ENCODE results near the gene DCTN3. TPM values are rescaled to one million over a fixed set of nuclear protein-coding genes. Genes with fewer than 3 reads are reported as not detected.

The DCTN3 gene
- total and polyA plus RNA-seq, 10 of the 15 experiments (the other 5 are each of a cell fraction or from before 2014, with no cell fraction given) = 19.0 to 120 (median 71.8) TPM

DNA sequence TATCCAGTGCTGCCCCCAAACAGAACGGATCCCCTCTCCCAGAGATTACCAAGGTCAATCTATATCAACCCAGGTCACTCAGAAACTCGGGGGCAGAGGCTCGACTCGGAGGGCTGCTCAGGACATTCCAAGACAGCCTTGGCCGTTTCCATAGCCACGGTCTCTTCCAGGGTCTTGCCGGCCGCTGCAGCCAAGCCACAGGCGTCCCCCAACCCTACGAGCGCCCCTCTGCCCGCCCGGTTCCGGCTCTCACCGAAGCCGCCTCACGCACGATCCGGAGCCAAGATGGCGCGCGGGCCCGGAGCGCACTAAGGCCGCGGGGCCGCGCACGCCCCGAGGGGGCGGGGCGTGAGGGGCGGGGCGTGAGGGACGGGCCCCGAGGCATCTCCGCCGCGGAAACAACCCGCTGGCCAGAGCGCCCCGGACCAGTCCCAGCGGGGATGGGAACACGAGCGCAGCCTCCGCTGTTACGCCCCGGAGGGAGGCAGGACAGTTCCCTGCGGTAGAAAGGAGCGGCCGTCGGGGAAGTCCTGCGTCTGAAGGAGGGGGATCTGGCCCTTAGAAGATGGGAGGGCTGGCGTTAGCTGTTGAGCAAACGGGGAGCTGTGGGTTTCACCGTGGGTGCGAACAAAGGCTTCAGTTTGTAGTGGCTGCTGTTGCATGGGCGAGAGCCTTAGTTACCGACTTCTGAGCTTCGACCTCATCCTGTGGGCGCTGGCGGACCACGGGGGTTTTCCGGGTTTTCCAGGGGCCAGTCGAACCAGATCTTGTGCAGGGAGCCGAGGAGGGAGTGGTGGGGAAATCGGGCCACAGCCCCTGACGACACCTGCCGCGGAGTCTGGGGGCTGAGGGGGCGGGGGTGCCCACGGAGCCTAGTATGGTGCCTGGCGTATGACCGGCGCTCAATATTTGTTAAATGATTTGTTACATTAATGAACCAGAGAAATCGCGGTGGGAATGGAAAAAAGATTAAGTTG is 8.2 kb downstream of the DCTN3 start, which contains the start of gene RPP25L:
RPP25L (minus strand) TSS at position 287 of the 977 bp plus-strand sequence. CDS start 801 bp downstream, outside the sequence.
- Histone ChIP-seq H3K27me3 (replicated peaks in 1 of 2; ENCODE audit: control insufficient read depth in 2 of 2, insufficient read depth in 2 of 2, low read length in 1 of 2) (no peaks in the 10 kb centered on the region), H3K4me3 (peak within 1 kb of the TSS; percentile 81)
- no peak for TF ChIP-seq BMI1 (IDR thresholded peaks at IDR 0.05; ENCODE audit: borderline replicate concordance)
- TF ChIP-seq IRF4 (IDR thresholded peaks at IDR 0.05; ENCODE audit: low read depth, low read length) = no peak
- TF ChIP-seq ATF7 (IDR thresholded peaks at IDR 0.05; ENCODE audit: low read depth) = no peak
- TF ChIP-seq SRF (IDR thresholded peaks at IDR 0.05; ENCODE audit: low read depth in 2 of 2, low read length in 2 of 2) = no peak
- no peak for TF ChIP-seq SIX5 (IDR thresholded peaks at IDR 0.05; ENCODE audit: low read depth, low read length, severe bottlenecking)
- TF ChIP-seq, protein P1, sequence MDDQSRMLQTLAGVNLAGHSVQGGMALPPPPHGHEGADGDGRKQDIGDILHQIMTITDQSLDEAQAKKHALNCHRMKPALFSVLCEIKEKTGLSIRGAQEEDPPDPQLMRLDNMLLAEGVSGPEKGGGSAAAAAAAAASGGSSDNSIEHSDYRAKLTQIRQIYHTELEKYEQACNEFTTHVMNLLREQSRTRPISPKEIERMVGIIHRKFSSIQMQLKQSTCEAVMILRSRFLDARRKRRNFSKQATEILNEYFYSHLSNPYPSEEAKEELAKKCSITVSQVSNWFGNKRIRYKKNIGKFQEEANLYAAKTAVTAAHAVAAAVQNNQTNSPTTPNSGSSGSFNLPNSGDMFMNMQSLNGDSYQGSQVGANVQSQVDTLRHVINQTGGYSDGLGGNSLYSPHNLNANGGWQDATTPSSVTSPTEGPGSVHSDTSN (IDR thresholded peaks at IDR 0.05; ENCODE audit: insufficient replicate concordance, low read depth, low read length) = no peak
- no peak for TF ChIP-seq CBFB (IDR thresholded peaks at IDR 0.05; ENCODE audit: low read depth)
- TF ChIP-seq EZH2 (IDR thresholded peaks at IDR 0.05; ENCODE audit: borderline replicate concordance, control insufficient read depth, low read depth, low read length) = no peak
- TF ChIP-seq, protein P2, sequence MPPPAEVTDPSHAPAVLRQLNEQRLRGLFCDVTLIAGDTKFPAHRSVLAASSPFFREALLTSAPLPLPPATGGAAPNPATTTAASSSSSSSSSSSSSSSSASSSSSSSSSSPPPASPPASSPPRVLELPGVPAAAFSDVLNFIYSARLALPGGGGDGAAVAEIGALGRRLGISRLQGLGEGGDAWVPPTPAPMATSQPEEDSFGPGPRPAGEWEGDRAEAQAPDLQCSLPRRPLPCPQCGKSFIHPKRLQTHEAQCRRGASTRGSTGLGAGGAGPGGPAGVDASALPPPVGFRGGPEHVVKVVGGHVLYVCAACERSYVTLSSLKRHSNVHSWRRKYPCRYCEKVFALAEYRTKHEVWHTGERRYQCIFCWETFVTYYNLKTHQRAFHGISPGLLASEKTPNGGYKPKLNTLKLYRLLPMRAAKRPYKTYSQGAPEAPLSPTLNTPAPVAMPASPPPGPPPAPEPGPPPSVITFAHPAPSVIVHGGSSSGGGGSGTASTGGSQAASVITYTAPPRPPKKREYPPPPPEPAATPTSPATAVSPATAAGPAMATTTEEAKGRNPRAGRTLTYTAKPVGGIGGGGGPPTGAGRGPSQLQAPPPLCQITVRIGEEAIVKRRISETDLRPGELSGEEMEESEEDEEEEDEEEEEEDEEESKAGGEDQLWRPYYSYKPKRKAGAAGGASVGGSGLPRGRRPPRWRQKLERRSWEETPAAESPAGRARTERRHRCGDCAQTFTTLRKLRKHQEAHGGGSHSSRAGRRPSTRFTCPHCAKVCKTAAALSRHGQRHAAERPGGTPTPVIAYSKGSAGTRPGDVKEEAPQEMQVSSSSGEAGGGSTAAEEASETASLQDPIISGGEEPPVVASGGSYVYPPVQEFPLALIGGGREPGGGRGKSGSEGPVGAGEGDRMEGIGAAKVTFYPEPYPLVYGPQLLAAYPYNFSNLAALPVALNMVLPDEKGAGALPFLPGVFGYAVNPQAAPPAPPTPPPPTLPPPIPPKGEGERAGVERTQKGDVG (CRISPR knock-in tag; IDR thresholded peaks at IDR 0.05) = no peak
- TF ChIP-seq NR2C2 (IDR thresholded peaks at IDR 0.05; ENCODE audit: borderline replicate concordance, control insufficient read depth, insufficient read length, low read depth) = no peak
- TF ChIP-seq, protein P3, sequence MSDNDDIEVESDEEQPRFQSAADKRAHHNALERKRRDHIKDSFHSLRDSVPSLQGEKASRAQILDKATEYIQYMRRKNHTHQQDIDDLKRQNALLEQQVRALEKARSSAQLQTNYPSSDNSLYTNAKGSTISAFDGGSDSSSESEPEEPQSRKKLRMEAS (IDR thresholded peaks at IDR 0.05; ENCODE audit: low read depth, low read length) = no peak
- no peak for TF ChIP-seq MTA3 (IDR thresholded peaks at IDR 0.05; ENCODE audit: borderline replicate concordance, low read length)
- TF ChIP-seq BHLHE40 (IDR thresholded peaks at IDR 0.05; ENCODE audit: borderline replicate concordance in 1 of 2, low read depth in 2 of 2, low read length in 1 of 2) = peak; percentile 9 to 77; a peak in 1 of 4 replicates
- TF ChIP-seq ZNF217 (IDR thresholded peaks at IDR 0.05) = no peak
- TF ChIP-seq, protein P4, sequence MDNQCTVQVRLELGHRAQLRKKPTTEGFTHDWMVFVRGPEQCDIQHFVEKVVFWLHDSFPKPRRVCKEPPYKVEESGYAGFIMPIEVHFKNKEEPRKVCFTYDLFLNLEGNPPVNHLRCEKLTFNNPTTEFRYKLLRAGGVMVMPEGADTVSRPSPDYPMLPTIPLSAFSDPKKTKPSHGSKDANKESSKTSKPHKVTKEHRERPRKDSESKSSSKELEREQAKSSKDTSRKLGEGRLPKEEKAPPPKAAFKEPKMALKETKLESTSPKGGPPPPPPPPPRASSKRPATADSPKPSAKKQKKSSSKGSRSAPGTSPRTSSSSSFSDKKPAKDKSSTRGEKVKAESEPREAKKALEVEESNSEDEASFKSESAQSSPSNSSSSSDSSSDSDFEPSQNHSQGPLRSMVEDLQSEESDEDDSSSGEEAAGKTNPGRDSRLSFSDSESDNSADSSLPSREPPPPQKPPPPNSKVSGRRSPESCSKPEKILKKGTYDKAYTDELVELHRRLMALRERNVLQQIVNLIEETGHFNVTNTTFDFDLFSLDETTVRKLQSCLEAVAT (IDR thresholded peaks at IDR 0.05) = no peak

More for the DNA sequence above, 8.2 kb downstream of the DCTN3 start, which contains the start of gene RPP25L:
- Histone ChIP-seq H3K36me3 (ENCODE audit: control insufficient read depth in 2 of 2, insufficient read depth in 2 of 2, low read length in 1 of 2) (peaks cover 0 to 5% of the 10 kb centered on the region in 2 experiments; a peak in 1 of 4 replicates), H3K79me2 (ENCODE audit: control insufficient read depth, insufficient read depth, low read length) (peaks cover 6% of the 10 kb centered on the region), H3K9me3 (replicated peaks; ENCODE audit: control insufficient read depth, insufficient read depth, low read length) (no peaks in the 10 kb centered on the region; the same call in 2 of the 3 replicates), H3K4me1 (ENCODE audit: control insufficient read depth, insufficient read depth, low read length) (peaks cover 6% of the 10 kb centered on the region; the same call in 1 of the 2 replicates), H3K27ac (ENCODE audit: control insufficient read depth, insufficient read depth) (peak within 1 kb of the TSS; percentile 85), H3K4me2 (ENCODE audit: control insufficient read depth, insufficient read depth) (peak within 1 kb of the TSS; percentile 86), H2AFZ (ENCODE audit: control insufficient read depth, low read depth, low read length) (peak within 1 kb of the TSS; percentile 95), H3K9ac (ENCODE audit: control insufficient read depth, insufficient read depth, low read length) (peak within 1 kb of the TSS; percentile 98), H4K20me1 (ENCODE audit: control insufficient read depth, insufficient read depth) (no peaks in the 10 kb centered on the region)
- ChIA-PET CTCF (interaction anchor here (0.7 to 5.6 kb wide), 9 partner anchors 8 to 1577 kb away, joined by 3 to 118 read pairs (median 3); partner anchors contain the start of genes DCTN3, GALT and SIGMAR1), SMC1A (ENCODE audit: uncharacterized antibody, unreplicated experiment) (interaction anchor here (0.6 to 2.4 kb wide), 4 partner anchors 8 to 504 kb away, joined by 3 to 13 read pairs (median 4); partner anchors contain the start of genes ATOSB, DCTN3 and SIGMAR1), RAD21 (ENCODE audit: unreplicated experiment) (interaction anchor here (0.6 kb wide), 1 partner anchor 24 kb away, joined by 4 read pairs; no protein-coding TSS in a partner anchor), POLR2A (interaction anchor here (0.9 to 2.2 kb wide), 2 partner anchors 8 to 26 kb away, joined by 5 to 8 read pairs; partner anchors contain the start of genes DCTN3 and SIGMAR1)
- BruUV-seq (replicated peaks) = no TSS peak
- intact Hi-C loops (cut with micrococcal nuclease; ENCODE audit: unreplicated experiment) (loop anchor here (1.0 kb wide), 1 partner anchor 22 kb away; no protein-coding TSS in a partner anchor), in situ Hi-C loops (cut with MboI) (no loop called here)
- peak; percentile 98 for ATAC-seq
- DNase-seq (ENCODE audit: low read depth, low spot score) = no peak
- FAIRE-seq = no peak
- WGBS (ENCODE audit: insufficient coverage, insufficient replicate concordance, low lambda C conversion rate, missing lambda C conversion rate) = 1% methylated on average over 44 of the region's 77 CpGs

Data from GM12878 (cell line).